NCI-H2081 treated with DMSO at 0.1 percent for 48 hours (cell line): ENCODE data around the gene ELF5.

Experiments
- DNase-seq: peaks from one replicate; lab custom pipeline; 2025; lab: John Stamatoyannopoulos, UW

ELF5 gene

DNA sequence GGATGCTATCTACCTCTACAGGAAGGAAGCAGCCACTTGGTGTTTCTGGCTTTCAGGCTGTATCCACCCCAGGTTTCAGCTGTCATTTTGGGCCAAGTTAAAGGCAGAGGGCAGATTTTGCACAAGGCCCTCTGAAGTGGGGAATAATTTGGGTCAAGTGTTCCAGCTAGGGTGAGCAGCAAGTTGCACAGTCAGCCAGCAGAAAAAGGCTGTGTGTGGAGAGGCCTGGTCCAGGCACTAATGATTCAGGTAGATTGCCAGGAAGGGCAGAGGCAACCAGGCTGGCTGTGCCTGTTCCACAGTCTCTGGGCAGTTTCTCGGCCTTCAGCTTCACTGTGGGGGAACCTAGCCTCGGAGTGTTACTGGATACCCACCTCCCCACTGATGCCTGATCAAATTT lies 8.6 kb upstream of the ELF5 start:
- DNase-seq: no peak

DNA sequence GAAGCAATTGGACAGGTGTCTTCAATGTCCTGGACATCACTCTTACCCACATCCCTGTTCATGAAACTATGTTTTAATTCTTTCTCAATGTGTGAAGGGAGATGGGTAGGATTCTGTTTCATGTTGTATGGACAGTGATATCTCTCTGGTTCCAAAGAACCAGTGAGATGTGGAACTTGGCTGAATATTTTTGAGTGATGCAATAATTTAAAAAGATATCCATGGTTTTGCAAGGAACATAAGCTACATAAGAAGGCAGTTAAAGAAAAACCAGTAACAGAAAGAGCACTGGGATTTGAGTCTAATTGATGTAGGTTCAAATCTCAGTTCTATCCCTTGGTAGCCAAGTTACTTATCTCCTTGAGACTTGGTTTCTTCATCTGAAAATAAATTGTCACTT lies 7.7 kb upstream of the ELF5 start:
- no peak for DNase-seq

DNA sequence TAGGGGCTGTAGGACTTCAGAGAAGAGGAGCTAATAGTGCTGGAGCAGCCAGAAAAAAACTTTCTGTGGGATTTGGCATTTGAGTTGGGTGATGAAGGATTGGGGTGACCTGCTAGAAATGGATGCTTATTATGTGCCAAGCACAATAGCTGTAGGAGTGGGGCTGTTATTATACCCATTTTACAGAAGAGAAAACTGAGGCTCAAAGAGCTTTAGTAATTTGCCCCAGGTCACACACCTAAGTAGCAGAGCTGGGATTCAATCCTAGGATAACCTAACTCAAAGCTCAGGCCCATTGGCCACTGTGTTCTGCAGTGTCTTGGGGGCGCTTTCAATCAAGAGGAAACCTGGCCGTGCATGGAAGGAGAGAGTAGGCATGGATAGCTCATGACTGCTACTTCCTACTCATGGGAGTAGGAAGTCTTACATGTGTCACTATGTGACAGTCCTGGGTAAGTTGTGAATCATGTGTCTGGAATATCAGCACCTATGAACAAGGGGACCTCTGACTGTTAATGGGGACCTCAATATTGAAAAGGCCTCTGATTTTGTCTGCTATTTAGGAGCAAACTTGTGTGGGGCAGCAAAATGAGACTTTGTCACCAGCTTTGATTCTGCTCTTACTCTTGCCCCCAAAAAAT lies 6.1 kb upstream of the ELF5 start:
- no peak for DNase-seq

DNA sequence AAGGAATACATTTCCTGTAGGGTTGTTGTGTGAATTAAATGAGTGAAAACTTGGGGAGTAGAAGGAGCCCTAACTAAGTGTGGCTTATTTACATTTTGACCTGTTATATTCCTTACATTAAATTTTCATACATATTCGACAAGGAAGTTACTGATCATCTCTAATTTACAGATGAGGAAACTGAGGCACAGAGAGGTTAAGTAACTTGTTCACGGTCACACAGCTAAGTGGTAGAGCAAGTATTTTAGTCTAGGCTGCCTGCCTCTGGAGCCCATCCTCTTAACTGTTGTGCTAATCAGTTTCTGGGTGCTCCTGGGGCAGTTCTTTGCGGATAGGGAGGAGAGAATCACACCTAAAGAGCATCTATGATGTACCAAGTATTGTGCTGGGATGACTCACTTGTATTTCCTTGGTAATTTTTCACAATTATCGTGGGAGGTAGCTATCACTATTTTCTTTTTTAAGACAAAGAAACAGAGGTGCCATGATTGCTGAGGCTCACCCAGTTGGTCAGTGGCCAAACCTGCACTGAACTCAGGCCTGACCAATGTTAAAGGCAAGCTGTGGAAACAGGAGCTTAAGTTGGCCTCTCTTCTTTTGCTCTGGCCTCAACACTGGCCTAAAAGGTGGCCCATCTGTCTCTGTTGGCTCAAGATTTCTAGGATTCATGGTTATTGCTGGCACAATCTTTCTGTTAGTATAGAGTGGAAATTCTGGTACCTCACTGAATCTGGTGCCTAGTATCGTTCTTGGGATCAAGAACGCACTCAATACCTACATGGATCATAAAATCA lies 2.9 kb upstream of the ELF5 start:
- no peak for DNase-seq

DNA sequence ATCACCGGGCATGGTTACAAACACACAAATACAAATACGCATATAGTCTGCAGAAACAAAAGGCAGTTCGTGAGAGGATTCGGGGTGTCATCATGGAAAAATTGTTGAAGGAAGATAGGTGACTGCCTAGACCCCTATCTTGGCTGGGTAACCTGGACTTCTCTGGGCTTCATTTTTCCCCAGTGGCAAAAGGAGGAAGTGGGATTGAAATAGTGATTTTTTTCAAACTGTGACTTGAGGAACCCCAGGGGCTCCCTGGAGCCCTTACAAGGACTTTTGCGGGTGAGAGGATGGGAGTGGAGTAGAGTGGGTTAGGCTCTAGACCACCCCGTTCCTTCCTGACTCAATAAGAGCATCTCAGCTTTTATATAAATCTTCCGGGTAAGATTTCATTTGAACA lies 1.0 kb upstream of the ELF5 start:
- no peak for DNase-seq

DNA sequence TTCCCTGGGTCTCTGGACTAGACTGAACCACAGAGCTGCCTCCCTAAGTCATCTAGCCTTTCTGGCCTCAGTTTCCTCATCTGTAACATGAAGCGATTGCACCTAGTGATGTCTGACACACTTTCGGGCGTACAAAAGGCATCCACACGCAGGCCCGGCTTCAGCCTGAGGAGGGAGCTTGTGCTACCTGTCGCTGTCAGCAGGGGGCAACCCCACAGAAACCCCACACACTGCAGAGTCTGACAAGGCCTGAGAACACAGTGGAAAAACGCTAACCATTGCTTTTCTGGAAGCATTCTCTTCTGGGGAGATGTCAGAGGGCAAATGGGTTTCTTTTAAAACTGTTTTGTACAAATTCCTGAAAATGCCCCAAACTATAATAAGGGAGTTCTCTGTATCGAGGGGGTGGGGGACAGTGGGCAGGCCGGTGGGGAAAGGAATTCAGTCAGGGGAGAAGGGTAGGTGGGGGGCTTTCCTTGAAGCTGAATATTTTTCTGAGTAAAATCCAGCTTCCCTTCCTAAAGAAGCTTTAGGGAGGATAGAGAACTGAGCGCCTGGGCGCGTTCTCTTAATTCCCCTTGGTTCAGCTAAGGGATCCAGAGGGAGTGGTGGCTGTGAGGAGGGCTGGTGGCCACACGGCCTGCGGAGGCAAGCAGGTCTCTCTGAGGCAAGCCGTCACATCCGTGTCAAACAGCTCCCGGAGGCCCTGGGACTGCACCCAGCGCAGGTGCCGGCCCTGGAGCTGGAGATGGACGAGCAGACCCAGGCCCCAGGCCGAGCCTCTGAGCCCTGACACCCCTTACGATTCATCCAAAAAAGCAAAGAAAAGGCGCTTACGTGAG lies 533 bp downstream of the ELF5 start:
- no peak for DNase-seq

DNA sequence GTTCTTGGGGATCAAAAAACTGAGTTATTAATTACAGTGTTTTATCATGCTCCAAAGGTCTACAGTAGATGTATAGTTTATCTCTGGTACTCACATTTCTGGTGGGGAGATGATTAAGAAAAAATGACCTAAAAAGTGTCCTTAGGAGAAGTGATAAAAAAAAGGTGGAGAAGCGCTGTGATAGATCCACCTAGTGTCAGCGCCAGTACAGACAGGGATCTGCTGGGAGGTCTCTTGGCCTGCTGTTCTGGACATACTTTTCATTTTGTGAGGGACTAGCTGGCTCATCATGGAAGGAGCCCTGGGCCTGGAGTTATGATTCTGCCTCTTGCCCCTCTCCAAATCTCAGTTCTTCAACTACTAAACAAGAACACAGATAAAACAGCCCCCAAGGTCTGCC lies 2.9 kb downstream of the ELF5 start:
- no peak for DNase-seq

DNA sequence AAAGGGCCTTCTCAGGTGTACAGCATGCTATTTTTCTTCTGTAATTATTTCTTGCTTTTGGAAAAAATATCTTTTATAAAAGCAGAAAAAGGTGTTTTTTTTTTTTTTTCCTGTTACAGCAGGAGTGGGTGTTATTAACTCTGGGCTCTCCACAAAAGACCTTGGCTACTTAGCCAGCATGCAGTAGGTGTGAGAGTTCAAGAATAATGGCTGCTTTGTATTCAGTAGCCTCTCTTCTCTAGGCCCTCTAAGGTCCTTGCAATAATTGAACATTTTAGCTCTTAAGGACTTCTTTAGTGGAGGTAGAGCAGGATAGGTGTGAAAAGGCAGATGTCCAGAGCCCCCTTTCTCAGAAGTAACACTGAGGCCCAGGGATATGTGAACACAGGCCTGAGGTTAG lies 3.4 kb downstream of the ELF5 start:
- DNase-seq: no peak

DNA sequence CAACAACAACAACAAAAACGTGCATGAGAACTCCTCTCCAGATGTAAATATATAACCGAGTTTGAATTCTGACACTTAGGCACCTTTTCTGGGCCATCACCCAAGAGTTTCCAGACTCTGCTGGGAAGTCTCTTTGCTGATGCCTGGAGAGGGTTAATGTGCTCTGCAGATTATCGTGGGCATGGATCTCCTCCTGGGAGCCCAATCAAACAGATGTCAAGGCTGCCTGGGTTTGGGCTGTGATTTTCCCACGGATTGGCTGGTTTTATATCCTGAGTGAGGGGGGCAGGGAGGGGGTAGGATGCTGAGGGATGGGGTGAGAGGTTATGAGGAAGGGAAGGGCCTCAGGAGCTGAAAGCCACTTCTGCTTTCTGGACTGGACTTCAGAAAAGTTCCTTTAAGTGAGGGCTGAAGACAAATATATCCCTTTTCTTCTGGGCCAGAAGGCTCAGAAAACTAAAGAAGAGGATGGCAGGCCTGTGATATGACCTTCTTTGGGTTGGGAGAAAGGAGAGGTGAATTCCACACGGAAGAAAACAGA lies 4.2 kb downstream of the ELF5 start:
- no peak for DNase-seq

DNA sequence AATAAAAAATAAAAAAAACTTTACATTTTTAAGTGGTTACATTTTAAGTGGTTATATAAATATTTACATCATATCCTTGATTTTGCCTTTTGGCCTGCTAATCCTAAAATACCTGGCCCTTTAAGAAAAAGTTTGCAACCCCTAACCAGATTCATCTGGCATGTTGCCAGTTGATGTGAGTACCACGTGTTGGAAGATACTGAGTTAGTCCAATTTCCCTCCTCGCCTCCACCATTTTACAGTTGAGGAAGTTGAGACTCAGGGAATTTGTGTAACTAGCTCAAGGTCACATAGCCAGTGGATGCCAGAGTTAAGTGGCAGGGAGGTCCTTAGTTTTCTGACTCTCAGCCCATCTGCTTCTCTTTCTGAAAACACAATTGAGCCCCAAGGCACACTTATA lies 5.1 kb downstream of the ELF5 start:
- DNase-seq: no peak

DNA sequence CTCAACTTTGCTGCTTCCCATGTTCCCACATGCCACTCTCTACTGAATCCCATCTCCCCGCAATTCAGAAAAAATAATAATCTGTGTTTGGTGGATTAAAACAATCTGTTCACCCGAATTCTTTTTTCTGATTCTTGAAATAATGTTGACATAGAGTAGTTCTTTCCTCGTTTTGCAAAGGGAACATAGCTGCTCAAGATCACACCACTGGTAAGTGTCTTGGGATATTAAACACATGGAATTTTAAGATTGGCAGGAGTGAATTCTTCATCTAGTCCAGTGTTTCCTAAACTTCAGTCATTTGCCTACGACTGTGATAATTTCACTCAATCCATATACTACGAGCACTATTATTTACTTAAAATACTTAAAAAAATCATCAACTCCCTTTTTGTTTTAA lies 6.0 kb downstream of the ELF5 start:
- DNase-seq: no peak

DNA sequence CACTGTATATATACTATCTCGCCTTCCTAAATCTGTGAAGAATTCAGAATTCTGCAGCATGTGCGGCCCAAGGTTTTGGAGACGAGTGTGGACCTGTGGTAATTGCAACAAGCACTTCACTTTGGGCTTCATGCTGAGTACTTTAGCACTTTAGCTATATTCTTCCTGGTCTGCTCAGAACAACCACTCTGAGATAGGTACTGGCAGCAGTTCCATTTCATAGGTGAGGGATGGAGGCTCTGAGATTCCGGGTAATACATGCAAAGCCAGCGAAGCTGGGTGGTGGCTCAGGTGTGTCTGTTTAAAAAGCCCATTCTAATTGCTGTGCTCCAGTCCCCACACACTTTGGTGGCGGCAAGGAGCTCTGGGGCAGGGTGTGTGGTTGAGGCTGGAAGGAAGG lies 6.4 kb downstream of the ELF5 start:
- no peak for DNase-seq

DNA sequence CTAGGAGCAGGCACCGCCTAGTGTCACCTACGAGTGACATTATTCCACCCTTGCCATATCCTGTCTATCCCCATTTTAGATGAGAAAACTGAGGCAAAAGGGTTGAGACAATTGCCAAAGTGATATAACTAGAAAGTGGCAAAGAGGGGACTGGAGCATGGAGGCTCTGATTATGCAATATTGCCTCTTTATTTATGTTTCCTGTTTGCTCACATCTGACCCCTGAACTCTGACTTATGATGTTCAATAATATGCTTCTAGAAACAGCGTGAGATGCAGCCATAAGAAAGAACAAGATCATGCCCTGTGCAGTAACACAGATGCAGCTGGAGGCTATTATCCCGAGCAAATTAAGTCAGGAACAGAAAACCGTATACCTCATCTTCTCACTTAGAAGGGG lies 7.7 kb downstream of the ELF5 start:
- no peak for DNase-seq

DNA sequence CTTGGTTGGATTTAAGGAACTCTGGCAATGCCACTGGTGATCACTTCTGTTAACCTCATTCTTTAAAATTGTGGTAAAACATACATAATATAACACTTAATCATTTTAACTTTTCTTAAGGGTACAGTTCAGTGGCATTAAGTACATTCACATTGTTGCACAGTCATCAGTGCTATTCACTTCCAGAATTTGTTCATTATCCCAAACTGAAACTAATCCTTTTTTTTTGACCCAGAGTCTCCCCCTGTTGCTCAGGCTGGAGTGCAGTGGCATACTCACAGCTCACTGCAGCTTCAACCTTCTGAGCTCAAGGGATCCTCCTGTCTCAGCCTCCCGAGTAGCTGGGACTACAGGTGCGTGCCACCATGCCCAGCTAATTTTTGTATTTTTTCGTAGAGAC lies 10.6 kb downstream of the ELF5 start:
- no peak for DNase-seq

DNA sequence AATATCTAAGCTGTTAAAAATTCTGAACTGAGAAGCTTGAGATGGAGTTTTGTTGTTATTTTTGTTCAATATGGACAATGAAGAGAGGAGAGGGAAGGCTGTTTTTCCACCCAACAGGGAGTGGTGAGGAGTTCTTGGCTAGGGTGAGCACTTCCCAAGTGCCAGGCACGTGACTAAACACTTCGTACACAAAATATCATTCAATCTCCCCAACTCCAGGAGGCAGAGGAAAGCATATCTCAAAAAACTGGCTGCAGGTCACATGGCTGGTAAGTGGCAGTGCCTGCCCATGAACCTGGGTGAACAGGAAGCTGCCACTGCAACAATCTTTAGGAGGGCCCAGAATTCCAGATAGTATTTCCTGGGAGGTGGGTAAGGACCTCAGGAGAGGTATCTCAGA lies 11.6 kb downstream of the ELF5 start:
- DNase-seq: no peak

DNA sequence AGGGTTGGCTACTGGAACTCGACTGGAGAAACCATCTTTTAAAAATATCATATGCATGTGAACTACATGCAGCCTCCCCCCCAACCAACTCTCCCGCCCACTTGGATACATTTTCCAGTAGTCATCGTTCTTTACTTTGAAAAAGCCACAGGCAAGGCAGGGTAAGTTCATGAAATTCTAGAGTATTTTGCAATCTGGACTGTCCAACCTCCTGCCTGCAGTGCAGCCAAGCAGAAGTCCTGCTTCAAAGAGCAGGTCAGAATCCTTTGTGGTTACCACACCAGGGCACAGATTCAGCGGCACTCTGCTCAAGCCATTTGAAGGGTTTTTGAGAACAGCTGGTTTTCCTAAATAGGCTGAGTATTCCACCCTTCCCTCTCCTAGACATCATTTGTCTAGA lies 12.1 kb downstream of the ELF5 start:
- DNase-seq: no peak

DNA sequence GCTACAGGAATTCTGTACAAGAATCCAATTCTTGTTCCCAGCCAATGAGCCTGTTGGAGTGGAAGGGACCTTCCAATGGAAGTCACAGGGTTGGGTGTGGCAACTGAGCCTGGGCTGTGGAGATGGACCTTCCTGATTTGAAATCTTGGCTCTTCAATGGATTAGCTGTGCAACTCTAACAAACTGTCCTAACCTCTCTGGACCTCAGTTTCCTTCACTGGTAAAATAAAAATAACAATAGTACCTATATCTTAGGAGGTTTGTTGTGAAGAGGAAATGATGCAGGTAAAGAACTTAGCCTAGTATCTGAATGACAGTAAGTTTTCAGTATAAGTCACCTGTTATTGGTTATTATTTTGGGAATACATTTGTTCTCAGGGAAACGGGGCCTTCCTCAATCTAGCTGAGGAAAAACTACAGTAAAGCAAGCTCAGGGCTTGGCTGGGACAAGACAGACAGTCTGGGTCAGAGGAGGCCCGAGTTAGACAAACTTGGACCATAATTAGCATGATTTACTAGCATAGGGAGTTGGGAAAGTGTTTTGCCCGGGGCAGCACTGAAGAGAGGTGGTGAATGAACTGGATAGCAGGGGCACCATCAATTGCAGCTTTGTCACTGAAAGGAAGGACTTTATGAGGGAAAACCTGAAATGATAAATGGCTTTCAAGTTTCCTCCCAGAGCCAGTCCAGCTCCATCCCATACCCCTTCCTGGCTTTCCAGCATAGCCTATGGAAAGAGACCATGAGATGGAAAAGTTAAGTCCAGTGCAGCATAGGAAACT lies 13.7 kb downstream of the ELF5 start:
- no peak for DNase-seq

DNA sequence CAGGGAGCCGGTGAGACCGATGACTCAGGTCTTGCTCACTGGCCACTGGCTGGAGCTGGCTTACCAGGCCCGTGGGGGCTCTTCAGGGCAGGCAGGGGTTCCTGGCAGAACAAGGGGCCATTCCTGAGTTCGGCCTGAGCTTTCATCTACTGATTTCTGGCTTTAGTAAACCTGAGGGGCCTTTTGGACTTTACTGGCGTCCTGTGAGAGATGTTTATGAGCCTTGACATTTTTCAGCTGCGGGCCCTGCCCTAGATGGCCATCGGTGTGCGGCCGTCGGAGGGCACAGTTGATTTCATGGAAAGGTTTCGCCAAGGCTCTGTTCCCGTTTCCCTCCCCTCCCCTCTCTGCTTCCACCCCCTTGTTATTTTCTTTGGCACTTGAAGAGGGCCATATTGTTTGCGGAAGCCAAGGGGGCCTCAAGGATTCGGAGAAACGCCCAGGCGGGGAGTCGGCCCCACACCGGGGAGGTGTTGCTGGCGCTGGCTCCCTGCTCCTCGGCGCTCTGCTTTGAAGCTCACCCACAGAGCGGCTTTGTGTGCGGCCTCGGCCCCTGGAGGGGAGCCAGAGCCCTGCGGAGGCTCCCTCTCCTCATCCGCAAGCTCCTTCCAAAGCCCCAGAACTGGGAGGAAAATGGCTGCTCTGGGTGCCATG lies 17.7 kb downstream of the ELF5 start:
- DNase-seq: no peak

DNA sequence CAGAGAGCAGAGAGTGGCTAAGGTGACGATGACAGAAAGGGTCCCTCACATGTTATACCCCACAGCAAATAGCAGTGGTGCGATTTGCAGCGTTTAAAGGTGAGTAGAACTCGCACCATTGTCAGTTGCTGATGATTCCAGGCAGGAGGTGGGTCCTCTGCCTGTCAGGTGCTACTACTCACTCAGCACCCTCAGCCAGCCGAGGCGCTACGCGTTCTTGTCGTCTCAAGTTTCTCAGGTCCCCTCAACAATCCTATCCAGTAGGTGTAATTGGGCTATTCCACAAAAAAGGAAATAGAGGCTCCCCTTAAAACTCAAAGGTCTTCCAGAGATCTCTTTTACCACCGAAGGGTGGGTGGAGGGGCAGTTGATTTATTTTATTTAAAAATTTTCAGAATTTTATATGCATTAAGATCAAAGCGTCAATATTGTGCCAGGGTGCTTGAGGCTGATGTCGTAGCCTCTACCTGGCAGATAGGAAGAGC lies 18.3 kb downstream of the ELF5 start:
- no peak for DNase-seq

DNA sequence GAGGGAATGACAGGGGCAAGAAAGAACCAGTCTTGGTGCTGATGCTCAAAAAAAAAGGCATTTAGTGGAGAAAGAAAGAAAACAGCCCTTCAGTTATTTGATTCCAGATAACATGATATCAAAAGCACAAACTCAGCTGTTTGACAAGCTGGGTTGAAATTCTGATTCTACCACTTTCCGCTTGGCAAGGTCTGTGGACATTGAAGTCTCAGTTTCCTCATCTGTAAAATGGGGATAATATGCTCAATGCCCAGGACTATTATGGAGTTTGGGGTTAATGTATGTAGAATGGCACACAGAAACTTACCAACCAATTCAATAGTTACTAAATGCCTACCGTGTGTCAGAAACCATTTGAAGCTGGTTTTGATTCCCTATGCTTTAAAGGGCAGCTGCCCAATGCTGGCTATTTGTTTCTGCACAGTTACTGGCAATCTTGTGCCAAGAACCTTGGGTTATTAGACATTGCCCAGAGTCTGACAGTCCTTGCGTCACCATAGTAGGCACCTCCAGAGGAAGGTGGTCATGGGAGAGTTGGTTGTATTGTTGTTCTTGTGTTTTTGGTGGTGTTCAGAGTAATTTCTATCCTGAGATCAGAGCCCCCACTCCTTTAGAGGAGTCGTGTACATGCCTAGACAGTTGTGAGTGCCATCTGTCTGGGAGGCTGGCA lies 19.5 kb downstream of the ELF5 start:
- no peak for DNase-seq

DNA sequence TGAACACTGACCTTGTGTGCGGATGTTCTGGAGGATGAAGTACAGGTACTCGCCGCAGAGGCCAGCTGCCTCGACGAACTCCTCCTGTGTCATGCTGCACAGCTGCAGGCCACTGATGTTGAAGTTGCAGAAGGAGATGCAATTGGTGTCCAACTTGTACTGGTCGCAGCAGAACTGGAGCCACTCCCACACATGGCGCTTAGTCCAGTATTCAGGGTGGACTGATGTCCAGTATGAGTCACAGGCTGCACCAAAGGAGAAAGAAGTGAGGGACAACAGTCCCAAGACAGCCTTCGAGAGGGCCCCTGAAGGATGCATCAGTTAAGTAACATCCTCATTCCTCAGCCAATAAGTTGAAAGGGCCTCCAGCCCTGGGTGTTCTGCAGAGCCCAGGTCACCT lies 20.1 kb downstream of the ELF5 start:
- no peak for DNase-seq
